ENCODE data around the gene RASSF9. TPM values are rescaled to one million over a fixed set of nuclear protein-coding genes. Genes with fewer than 3 reads are reported as not detected.

RASSF9 gene
- total RNA-seq, 1 donor from 2014 or later, result 0.16 TPM

DNA sequence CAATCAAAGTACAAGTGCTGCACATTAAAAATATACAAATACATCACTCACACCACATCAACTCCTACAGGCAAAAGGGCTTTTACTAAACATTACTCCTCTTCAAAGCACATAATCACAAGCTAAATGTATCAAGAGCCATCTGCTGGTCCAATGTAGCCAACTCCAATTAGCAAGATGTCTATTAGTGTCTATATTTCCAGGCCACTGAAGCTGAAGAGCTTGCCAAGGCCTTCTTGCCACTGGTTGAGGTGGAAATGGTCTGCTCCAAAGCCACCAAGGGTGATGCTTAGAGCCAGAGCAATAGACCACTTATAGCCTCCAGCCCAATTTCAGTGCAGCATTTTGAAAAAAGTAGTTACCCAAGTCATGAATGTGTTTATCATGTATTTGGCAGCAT lies 54.4 kb downstream of the RASSF9 start:
- DNase-seq (ENCODE audit: extremely low spot score, unreplicated experiment), result no peak
- H3K27me3 Mint-ChIP-seq (ENCODE audit: unreplicated experiment), result peaks cover 3% of the 10 kb centered on the region
- no peak overlapping the region for H3K27ac Mint-ChIP-seq (ENCODE audit: unreplicated experiment)
- no peaks in the 10 kb centered on the region for H3K9me3 Mint-ChIP-seq (ENCODE audit: unreplicated experiment)
- TF ChIP-seq, protein P1, sequence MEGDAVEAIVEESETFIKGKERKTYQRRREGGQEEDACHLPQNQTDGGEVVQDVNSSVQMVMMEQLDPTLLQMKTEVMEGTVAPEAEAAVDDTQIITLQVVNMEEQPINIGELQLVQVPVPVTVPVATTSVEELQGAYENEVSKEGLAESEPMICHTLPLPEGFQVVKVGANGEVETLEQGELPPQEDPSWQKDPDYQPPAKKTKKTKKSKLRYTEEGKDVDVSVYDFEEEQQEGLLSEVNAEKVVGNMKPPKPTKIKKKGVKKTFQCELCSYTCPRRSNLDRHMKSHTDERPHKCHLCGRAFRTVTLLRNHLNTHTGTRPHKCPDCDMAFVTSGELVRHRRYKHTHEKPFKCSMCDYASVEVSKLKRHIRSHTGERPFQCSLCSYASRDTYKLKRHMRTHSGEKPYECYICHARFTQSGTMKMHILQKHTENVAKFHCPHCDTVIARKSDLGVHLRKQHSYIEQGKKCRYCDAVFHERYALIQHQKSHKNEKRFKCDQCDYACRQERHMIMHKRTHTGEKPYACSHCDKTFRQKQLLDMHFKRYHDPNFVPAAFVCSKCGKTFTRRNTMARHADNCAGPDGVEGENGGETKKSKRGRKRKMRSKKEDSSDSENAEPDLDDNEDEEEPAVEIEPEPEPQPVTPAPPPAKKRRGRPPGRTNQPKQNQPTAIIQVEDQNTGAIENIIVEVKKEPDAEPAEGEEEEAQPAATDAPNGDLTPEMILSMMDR (IDR thresholded peaks at IDR 0.05), result no peak
- H3K4me1 Mint-ChIP-seq (ENCODE audit: unreplicated experiment), result no peaks in the 10 kb centered on the region
- no peak overlapping the region for H3K4me3 Mint-ChIP-seq (ENCODE audit: unreplicated experiment)
- H3K36me3 Mint-ChIP-seq (ENCODE audit: unreplicated experiment), result no peaks in the 10 kb centered on the region

DNA sequence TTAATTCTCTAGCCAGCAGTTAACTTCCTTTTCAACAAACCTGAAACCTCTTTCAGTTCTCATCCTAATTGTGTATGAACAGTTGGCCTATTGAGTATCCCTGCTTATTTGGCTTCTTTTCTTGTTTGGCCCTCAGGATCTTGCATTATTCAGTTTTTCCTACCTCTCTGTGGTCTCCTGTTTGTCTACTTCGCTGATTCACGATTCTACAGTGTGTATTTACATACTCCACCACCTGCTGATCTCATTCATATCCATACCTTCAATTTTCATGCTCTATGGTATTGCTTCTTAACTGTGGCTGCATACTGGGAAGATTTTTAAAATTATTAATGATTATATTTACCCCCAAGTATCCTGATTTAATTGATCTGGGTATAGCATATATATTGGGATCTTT lies 56.4 kb downstream of the RASSF9 start:
- TF ChIP-seq, protein P1 (IDR thresholded peaks at IDR 0.05), result no peak
- DNase-seq (ENCODE audit: extremely low spot score, unreplicated experiment), result no peak
- Mint-ChIP-seq H3K36me3 (ENCODE audit: unreplicated experiment) (no peaks in the 10 kb centered on the region), H3K9me3 (ENCODE audit: unreplicated experiment) (no peaks in the 10 kb centered on the region), H3K4me3 (ENCODE audit: unreplicated experiment) (no peak overlapping the region), H3K27ac (ENCODE audit: unreplicated experiment) (no peak overlapping the region), H3K4me1 (ENCODE audit: unreplicated experiment) (no peaks in the 10 kb centered on the region), H3K27me3 (ENCODE audit: unreplicated experiment) (no peaks in the 10 kb centered on the region)

DNA sequence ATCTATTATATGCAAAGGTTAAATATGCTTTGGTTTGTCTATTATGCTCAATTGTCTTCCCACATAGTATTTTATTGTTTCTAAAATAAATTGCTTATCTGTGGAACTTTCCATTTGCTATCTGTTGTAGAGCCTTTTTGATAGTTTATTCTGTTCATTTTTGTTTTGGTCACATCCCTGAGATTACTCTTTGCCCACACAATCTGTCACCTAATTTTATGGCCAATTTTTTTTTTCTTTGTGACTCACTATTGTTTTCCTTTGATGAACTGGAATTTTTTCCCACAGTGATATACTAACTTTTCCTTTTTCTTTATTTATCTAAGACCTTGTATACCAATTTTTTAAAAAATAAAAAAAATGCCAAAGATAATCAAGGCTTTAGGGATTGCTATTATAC lies 61.1 kb downstream of the RASSF9 start:
- H3K4me3 Mint-ChIP-seq (ENCODE audit: unreplicated experiment), result no peak overlapping the region
- H3K27me3 Mint-ChIP-seq (ENCODE audit: unreplicated experiment), result peaks cover 5% of the 10 kb centered on the region
- no peaks in the 10 kb centered on the region for H3K36me3 Mint-ChIP-seq (ENCODE audit: unreplicated experiment)
- TF ChIP-seq, protein P1 (IDR thresholded peaks at IDR 0.05), result no peak
- DNase-seq (ENCODE audit: extremely low spot score, unreplicated experiment), result no peak
- H3K27ac Mint-ChIP-seq (ENCODE audit: unreplicated experiment), result no peak overlapping the region
- no peaks in the 10 kb centered on the region for H3K9me3 Mint-ChIP-seq (ENCODE audit: unreplicated experiment)
- no peaks in the 10 kb centered on the region for H3K4me1 Mint-ChIP-seq (ENCODE audit: unreplicated experiment)

DNA sequence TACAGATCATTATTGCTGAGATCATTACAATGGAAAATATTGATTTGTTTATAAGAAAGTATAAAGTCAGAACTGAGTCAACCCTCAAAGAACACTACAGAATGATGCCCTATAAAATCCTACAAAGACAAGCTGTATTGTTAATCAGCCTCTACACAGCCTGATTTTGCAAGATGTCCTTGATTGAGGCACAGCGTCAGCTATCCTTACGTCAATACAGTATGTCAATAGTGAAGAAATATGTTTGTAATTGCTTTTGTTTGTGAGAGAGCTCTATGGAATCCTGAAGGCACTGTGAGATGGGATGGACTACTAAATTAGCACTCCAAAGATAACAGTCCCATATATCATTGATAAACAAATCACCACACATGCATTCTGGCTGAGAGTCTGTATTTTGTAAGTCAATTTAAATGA lies 70.7 kb downstream of the RASSF9 start:
- no peaks in the 10 kb centered on the region for H3K4me1 Mint-ChIP-seq (ENCODE audit: unreplicated experiment)
- no peaks in the 10 kb centered on the region for H3K9me3 Mint-ChIP-seq (ENCODE audit: unreplicated experiment)

DNA sequence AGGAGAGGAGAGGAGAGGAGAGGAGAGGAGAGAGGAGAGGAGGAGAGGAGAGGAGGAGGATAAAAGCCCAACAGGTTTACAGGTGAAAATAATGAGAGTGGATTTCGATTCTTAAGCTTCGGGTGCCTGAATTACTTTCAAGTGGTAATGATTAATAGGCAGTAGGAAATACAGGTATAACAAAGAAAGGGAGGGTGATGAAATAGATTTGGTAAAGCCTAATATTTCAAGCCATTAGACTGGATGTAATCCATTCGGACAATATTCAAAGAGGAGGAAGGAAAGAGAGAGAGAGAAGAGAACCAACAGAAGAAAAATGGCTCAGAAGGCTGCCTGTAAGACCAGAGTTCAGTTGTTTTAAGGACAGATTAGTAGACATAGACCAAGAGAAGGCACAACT lies 76.6 kb downstream of the RASSF9 start:
- DNase-seq (ENCODE audit: extremely low spot score, unreplicated experiment), result no peak
- TF ChIP-seq, protein P1 (IDR thresholded peaks at IDR 0.05), result no peak
- no peak overlapping the region for H3K27ac Mint-ChIP-seq (ENCODE audit: unreplicated experiment)
- H3K4me3 Mint-ChIP-seq (ENCODE audit: unreplicated experiment), result no peak overlapping the region
- no peaks in the 10 kb centered on the region for H3K36me3 Mint-ChIP-seq (ENCODE audit: unreplicated experiment)
- H3K9me3 Mint-ChIP-seq (ENCODE audit: unreplicated experiment), result peaks cover 5% of the 10 kb centered on the region
- H3K27me3 Mint-ChIP-seq (ENCODE audit: unreplicated experiment), result peaks cover 3% of the 10 kb centered on the region
- H3K4me1 Mint-ChIP-seq (ENCODE audit: unreplicated experiment), result no peaks in the 10 kb centered on the region

More for the DNA sequence above, 70.7 kb downstream of the RASSF9 start:
- Mint-ChIP-seq H3K27ac (ENCODE audit: unreplicated experiment) (no peak overlapping the region), H3K36me3 (ENCODE audit: unreplicated experiment) (no peaks in the 10 kb centered on the region), H3K27me3 (ENCODE audit: unreplicated experiment) (peaks cover 4% of the 10 kb centered on the region), H3K4me3 (ENCODE audit: unreplicated experiment) (no peak overlapping the region)
- no peak for DNase-seq (ENCODE audit: extremely low spot score, unreplicated experiment)
- TF ChIP-seq, protein P1 (IDR thresholded peaks at IDR 0.05), result no peak

All from osteocyte (in vitro differentiated cells).